Sigmoid colon (tissue), 4 donors: ENCODE results near the gene GTF2A1L.

Experiments used
- CTCF ChIP-seq, 4 experiments: fragments of 450-650 bp in 3 of 4; fragments of 200-600 bp in 1 of 4; IDR thresholded peaks; one replicate each; pipeline ENCODE4 v1.5.1; 2016 to 2019; ENCODE audit warnings: antibody characterized with exemption in 4 of 4, mild to moderate bottlenecking in 3 of 4, moderate library complexity in 2 of 4
- EP300 ChIP-seq, 4 donors: sonication (generic); formaldehyde crosslinking; IDR thresholded peaks; one replicate each; pipeline ENCODE4 v1.6.1; 2017; ENCODE audit warnings: antibody characterized with exemption in 4 of 4
- POLR2A ChIP-seq, 2 donors: fragments of 450-650 bp; IDR thresholded peaks; one replicate each; pipeline ENCODE4 v1.6.1; 2016; ENCODE audit warnings: antibody characterized with exemption in 2 of 2, mild to moderate bottlenecking in 2 of 2, moderate library complexity in 2 of 2

- no peak for TF ChIP-seq CTCF (IDR thresholded peaks at IDR 0.05)
- TF ChIP-seq EP300 (IDR thresholded peaks at IDR 0.05), result no peak
- TF ChIP-seq POLR2A (IDR thresholded peaks at IDR 0.05), result no peak
Measured at GRCh38 chr2:48674933-48675332, 57.3 kb downstream of the GTF2A1L start.
